ENCODE measurements around the gene ZKSCAN1.

DNA sequence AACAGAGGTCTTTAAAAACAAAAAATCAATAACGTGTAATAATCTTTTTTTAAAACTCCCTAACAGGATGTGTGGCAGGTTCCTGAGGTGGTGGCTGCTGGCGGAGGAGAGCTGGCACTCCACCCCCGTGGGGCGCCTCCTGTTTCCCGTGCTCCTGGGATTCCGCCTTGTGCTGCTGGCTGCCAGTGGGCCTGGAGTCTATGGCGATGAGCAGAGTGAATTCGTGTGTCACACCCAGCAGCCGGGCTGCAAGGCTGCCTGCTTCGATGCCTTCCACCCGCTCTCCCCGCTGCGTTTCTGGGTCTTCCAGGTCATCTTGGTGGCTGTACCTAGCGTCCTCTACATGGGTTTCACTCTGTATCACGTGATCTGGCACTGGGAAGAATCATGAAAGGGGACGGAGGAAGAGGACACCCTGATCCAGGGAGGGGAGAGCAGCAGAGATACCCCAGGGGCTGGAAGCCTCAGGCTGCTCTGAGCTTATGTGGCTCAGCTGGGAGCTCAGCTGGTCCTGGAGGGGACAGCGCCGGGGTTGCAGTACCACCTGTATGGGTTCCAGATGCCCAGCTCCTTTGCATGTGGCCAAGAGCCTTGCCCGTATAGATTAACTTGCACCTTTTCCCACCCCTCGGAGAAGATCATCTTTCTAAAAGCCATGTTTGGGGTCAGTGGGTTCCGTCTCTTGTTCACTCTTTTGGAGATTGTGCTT, 22.9 kb upstream of the ZKSCAN1 start:
- TF ChIP-seq, protein P1, sequence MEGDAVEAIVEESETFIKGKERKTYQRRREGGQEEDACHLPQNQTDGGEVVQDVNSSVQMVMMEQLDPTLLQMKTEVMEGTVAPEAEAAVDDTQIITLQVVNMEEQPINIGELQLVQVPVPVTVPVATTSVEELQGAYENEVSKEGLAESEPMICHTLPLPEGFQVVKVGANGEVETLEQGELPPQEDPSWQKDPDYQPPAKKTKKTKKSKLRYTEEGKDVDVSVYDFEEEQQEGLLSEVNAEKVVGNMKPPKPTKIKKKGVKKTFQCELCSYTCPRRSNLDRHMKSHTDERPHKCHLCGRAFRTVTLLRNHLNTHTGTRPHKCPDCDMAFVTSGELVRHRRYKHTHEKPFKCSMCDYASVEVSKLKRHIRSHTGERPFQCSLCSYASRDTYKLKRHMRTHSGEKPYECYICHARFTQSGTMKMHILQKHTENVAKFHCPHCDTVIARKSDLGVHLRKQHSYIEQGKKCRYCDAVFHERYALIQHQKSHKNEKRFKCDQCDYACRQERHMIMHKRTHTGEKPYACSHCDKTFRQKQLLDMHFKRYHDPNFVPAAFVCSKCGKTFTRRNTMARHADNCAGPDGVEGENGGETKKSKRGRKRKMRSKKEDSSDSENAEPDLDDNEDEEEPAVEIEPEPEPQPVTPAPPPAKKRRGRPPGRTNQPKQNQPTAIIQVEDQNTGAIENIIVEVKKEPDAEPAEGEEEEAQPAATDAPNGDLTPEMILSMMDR (IDR thresholded peaks at IDR 0.05; ENCODE audit: low read length), result no peak
- TF ChIP-seq EZH2 (IDR thresholded peaks at IDR 0.05; ENCODE audit: borderline replicate concordance, low read length), result no peak

Measured in OCI-LY1 (cell line).